Fibroblast of pulmonary artery (primary cell): ENCODE results near the gene SLC25A45.

Experiments
- DNase-seq: peaks from one replicate; pipeline ENCODE4 v3.0.0-alpha.2; 2010; ENCODE audit warnings: low read depth
- H3K4me3 ChIP-seq: replicated peaks from 2 replicates; pipeline ENCODE4 v1.5.1; 2011; ENCODE audit warnings: low read depth, mild to moderate bottlenecking, control low read depth, low read length, moderate library complexity
- CTCF ChIP-seq: IDR thresholded peaks from 2 replicates; pipeline ENCODE4 v1.5.1; 2011; ENCODE audit warnings: mild to moderate bottlenecking, control low read depth, low read length, inconsistent platforms; ENCODE audit errors: missing control alignments

Gene SLC25A45

GRCh38 chr11:65363770-65364169, 18.7 kb downstream of the SLC25A45 start:
- DNase-seq = no peak
- no peak for TF ChIP-seq CTCF
- no peak overlapping the region for H3K4me3 ChIP-seq

DNA sequence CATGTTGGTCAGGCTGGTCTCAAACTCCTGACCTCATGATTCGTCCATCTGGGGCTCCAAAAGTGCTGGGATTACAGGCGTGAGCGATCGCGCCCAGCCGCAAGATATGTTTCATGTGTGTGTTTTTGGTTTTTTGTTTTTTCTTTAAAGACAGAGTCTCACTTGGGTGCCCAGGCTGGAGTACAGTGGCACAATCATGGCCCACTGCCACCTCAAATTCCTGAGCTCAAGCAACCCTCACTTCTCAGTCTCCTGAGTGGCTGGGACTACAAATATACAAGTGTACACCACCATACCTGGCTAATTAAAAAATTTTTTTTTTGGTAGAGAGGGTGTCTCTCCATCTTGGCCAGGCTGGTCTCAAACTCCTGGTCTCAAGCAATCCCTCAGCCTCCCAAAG, 19.5 kb downstream of the SLC25A45 start:
- no peak for TF ChIP-seq CTCF
- H3K4me3 ChIP-seq = no peak overlapping the region
- DNase-seq = no peak

GRCh38 chr11:65362320-65362931, 20.0 kb downstream of the SLC25A45 start:
- no peak for DNase-seq
- no peak for TF ChIP-seq CTCF
- no peak overlapping the region for H3K4me3 ChIP-seq

GRCh38 chr11:65357856-65358356, 24.5 kb downstream of the SLC25A45 start:
- no peak overlapping the region for H3K4me3 ChIP-seq
- peak; percentile 35 for DNase-seq
- TF ChIP-seq CTCF = no peak

DNA sequence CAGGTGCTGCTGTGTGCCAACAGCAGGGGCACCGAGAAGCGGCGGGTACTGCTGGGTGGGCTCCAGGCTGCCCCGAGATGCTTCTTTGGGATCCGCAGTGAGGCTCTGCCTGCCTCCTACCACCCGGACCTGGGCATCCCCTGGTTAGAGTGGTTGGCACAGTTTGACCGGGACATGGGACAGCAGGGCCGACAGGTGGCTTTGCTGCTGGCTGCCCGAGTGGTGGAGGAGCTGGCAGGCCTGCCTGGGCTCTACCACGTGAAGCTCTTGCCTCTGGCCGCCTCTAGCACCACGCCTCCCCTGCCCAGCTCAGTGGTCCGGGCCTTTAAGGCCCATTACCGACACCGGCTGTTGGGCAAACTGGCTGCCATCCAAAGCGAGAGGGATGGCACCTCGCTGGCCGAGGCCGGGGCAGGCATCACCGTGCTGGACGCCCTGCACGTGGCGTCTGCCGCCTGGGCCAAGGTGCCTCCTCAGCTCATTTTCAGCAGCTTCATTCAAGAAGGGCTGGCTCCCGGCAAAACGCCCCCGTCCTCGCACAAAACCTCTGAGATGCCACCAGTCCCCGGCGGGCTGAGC, 26.0 kb downstream of the SLC25A45 start:
- no peak for TF ChIP-seq CTCF
- no peak for DNase-seq
- H3K4me3 ChIP-seq = no peak overlapping the region

DNA sequence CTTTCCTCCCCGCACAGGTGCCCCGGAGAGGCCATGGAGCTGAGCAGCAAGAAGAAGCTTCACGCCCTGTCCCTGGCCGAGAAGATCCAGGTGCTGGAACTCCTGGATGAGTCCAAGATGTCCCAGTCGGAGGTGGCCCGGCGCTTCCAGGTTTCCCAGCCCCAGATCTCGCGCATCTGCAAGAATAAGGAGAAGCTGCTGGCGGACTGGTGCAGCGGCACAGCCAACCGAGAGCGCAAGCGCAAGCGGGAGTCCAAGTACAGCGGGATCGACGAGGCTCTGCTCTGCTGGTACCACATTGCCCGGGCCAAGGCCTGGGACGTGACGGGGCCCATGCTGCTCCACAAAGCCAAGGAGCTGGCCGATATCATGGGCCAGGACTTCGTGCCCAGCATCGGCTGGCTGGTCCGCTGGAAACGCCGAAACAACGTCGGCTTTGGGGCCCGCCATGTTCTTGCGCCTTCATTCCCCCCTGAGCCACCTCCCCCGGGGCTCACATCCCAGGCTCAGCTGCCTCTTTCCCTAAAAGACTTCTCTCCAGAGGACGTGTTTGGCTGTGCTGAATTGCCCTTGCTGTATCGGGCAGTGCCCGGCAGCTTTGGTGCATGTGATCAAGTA, 26.6 kb downstream of the SLC25A45 start:
- H3K4me3 ChIP-seq = peak overlapping the region; percentile 24
- DNase-seq = peak; percentile 42
- TF ChIP-seq CTCF = no peak
